ENCODE data around the gene PARN. TPM values are rescaled to one million over a fixed set of nuclear protein-coding genes. Genes with fewer than 3 reads are reported as not detected.

Gene PARN
- total and polyA plus RNA-seq, 9 of the 15 experiments (the other 6 are each of a cell fraction or from before 2014, with no cell fraction given): 9.6 to 51.3 (median 40.4) TPM

DNA sequence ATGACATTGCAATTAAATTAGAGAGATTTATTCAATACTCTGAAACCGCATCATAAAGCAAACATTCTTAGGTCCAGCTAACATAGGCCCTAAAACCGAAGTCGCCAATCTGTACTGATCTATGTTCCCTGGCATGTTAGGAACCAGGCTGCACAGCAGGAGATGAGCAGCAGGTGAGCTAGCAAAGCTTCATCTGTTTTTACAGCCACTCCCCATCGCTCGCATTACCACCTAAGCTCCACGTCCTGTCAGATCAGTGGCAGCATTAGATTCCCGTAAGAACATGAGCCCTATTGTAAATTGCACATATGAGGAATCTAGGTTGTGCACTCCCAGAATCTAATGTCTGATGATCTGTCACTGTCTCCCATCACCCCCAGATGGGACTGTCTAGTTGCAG, 91.5 kb downstream of the PARN start:
- Histone ChIP-seq H3K79me2 (ENCODE audit: control insufficient read depth, insufficient read depth, low read length) (no peaks in the 10 kb centered on the region), H4K20me1 (replicated peaks; ENCODE audit: control insufficient read depth, insufficient read depth, low read length) (no peaks in the 10 kb centered on the region; the same call in 1 of the 2 replicates), H2AFZ (ENCODE audit: low read depth, low read length) (no peak overlapping the region), H3K9me1 (ENCODE audit: control insufficient read depth, insufficient read depth, low read length) (no peaks in the 10 kb centered on the region), H3K36me3 (ENCODE audit: control insufficient read depth, insufficient read depth, low read length) (peaks cover 2% of the 10 kb centered on the region; the same call in 2 of the 3 replicates), H3K4me1 (replicated peaks in 1 of 2; ENCODE audit: control insufficient read depth in 2 of 2, insufficient read depth in 2 of 2, low read length in 2 of 2) (no peaks in the 10 kb centered on the region), H3K9me3 (replicated peaks; ENCODE audit: control insufficient read depth, insufficient read depth, low read depth, low read length) (no peaks in the 10 kb centered on the region), H3K27ac (ENCODE audit: extremely low read depth, low read depth, low read length) (no peak overlapping the region), H3K9ac (ENCODE audit: insufficient read depth in 1 of 2, low read depth in 2 of 2, low read length in 2 of 2) (no peak overlapping the region), H3K27me3 (ENCODE audit: control insufficient read depth in 2 of 2, insufficient read depth in 2 of 2, low read length in 2 of 2) (no peaks in the 10 kb centered on the region), H3K4me3 (no peak overlapping the region), H3K4me2 (ENCODE audit: insufficient read depth, low read length) (no peak overlapping the region)
- TF ChIP-seq KAT2B (IDR thresholded peaks at IDR 0.05; ENCODE audit: low read depth, low read length) (no peak), ARNT (IDR thresholded peaks at IDR 0.05) (no peak), SMAD2 (IDR thresholded peaks at IDR 0.05; ENCODE audit: low read depth, low read length) (no peak), ASH1L (IDR thresholded peaks at IDR 0.05; ENCODE audit: borderline replicate concordance, low read depth, partially characterized antibody) (no peak), MBD2 (IDR thresholded peaks at IDR 0.05; ENCODE audit: borderline replicate concordance, low read depth) (no peak), FOXK2 (conservative IDR thresholded peaks at IDR 0.05 in 1 of 2, IDR thresholded peaks at IDR 0.05 in 1 of 2; ENCODE audit: low read depth in 2 of 2) (no peak), HNRNPLL (IDR thresholded peaks at IDR 0.05; ENCODE audit: low read depth, low read length, poor library complexity, severe bottlenecking) (no peak)
- TF ChIP-seq, protein P1, sequence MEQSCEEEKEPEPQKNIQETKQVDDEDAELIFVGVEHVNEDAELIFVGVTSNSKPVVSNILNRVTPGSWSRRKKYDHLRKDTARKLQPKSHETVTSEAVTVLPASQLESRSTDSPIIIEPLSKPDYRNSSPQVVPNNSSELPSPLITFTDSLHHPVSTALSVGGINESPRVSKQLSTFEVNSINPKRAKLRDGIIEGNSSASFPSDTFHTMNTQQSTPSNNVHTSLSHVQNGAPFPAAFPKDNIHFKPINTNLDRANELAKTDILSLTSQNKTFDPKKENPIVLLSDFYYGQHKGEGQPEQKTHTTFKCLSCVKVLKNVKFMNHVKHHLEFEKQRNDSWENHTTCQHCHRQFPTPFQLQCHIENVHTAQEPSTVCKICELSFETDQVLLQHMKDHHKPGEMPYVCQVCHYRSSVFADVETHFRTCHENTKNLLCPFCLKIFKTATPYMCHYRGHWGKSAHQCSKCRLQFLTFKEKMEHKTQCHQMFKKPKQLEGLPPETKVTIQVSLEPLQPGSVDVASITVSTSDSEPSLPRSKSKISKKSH (CRISPR knock-in tag; IDR thresholded peaks at IDR 0.05): no peak
- TF ChIP-seq, protein P2, sequence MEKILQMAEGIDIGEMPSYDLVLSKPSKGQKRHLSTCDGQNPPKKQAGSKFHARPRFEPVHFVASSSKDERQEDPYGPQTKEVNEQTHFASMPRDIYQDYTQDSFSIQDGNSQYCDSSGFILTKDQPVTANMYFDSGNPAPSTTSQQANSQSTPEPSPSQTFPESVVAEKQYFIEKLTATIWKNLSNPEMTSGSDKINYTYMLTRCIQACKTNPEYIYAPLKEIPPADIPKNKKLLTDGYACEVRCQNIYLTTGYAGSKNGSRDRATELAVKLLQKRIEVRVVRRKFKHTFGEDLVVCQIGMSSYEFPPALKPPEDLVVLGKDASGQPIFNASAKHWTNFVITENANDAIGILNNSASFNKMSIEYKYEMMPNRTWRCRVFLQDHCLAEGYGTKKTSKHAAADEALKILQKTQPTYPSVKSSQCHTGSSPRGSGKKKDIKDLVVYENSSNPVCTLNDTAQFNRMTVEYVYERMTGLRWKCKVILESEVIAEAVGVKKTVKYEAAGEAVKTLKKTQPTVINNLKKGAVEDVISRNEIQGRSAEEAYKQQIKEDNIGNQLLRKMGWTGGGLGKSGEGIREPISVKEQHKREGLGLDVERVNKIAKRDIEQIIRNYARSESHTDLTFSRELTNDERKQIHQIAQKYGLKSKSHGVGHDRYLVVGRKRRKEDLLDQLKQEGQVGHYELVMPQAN (IDR thresholded peaks at IDR 0.05; ENCODE audit: borderline replicate concordance): no peak
- TF ChIP-seq, protein P3, sequence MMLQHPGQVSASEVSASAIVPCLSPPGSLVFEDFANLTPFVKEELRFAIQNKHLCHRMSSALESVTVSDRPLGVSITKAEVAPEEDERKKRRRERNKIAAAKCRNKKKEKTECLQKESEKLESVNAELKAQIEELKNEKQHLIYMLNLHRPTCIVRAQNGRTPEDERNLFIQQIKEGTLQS (IDR thresholded peaks at IDR 0.05): no peak
- TF ChIP-seq, protein P3 (CRISPR knock-in tag; conservative IDR thresholded peaks at IDR 0.05): no peak
- TF ChIP-seq, protein P4, sequence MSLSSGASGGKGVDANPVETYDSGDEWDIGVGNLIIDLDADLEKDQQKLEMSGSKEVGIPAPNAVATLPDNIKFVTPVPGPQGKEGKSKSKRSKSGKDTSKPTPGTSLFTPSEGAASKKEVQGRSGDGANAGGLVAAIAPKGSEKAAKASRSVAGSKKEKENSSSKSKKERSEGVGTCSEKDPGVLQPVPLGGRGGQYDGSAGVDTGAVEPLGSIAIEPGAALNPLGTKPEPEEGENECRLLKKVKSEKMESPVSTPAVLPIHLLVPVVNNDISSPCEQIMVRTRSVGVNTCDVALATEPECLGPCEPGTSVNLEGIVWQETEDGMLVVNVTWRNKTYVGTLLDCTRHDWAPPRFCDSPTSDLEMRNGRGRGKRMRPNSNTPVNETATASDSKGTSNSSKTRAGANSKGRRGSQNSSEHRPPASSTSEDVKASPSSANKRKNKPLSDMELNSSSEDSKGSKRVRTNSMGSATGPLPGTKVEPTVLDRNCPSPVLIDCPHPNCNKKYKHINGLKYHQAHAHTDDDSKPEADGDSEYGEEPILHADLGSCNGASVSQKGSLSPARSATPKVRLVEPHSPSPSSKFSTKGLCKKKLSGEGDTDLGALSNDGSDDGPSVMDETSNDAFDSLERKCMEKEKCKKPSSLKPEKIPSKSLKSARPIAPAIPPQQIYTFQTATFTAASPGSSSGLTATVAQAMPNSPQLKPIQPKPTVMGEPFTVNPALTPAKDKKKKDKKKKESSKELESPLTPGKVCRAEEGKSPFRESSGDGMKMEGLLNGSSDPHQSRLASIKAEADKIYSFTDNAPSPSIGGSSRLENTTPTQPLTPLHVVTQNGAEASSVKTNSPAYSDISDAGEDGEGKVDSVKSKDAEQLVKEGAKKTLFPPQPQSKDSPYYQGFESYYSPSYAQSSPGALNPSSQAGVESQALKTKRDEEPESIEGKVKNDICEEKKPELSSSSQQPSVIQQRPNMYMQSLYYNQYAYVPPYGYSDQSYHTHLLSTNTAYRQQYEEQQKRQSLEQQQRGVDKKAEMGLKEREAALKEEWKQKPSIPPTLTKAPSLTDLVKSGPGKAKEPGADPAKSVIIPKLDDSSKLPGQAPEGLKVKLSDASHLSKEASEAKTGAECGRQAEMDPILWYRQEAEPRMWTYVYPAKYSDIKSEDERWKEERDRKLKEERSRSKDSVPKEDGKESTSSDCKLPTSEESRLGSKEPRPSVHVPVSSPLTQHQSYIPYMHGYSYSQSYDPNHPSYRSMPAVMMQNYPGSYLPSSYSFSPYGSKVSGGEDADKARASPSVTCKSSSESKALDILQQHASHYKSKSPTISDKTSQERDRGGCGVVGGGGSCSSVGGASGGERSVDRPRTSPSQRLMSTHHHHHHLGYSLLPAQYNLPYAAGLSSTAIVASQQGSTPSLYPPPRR (CRISPR knock-in tag; IDR thresholded peaks at IDR 0.05; ENCODE audit: borderline replicate concordance): no peak
- 91% methylated on average over 7 of the region's 7 CpGs for WGBS (ENCODE audit: insufficient coverage, low coverage, missing lambda C conversion rate)
- intact Hi-C loops (cut with micrococcal nuclease): no loop called here
- ATAC-seq (no peak), DNase-seq (ENCODE audit: extremely low read depth in 1 of 4, low spot score in 3 of 4) (no peak), FAIRE-seq (no peak)
- BruUV-seq (replicated peaks): no TSS peak
- ChIA-PET POLR2A (no interaction called here), CTCF (ENCODE audit: low intra/inter-chr PET ratio) (no interaction called here)
- in situ Hi-C loops (cut with MboI): no loop called here

Data from K562 (cell line).